Nephron (organoid): ENCODE results near the gene MYO1D.

Experiments
- H3K27ac Mint-ChIP-seq, 3 experiments: 2 replicates each; pipeline ENCODE4 v1.8.0; 2020; ENCODE audit warnings: mixed read lengths in 3 of 3, mild to moderate bottlenecking in 2 of 3, moderate library complexity in 1 of 3
- H3K27me3 Mint-ChIP-seq: 2 replicates; pipeline ENCODE4 v1.8.0; 2021; ENCODE audit warnings: low read depth, mild to moderate bottlenecking, moderate library complexity, mixed read lengths
- H3K36me3 Mint-ChIP-seq: 2 replicates; pipeline ENCODE4 v1.8.0; 2020; ENCODE audit warnings: low read depth, mixed read lengths
- H3K4me1 Mint-ChIP-seq: 2 replicates; pipeline ENCODE4 v1.8.0; 2020; ENCODE audit warnings: mixed read lengths
- H3K4me3 Mint-ChIP-seq, 3 experiments: 2 replicates each; pipeline ENCODE4 v1.8.0; 2020; ENCODE audit warnings: mild to moderate bottlenecking in 3 of 3, mixed read lengths in 3 of 3, moderate library complexity in 2 of 3
- H3K9me3 Mint-ChIP-seq: 2 replicates; pipeline ENCODE4 v1.8.0; 2020; ENCODE audit warnings: mixed read lengths
- TF ChIP-seq, protein P1 (sequence below), 3 experiments: fragments of 200-600 bp; sonication (generic); IDR thresholded peaks; one replicate each; pipeline ENCODE4 v1.5.0; 2021; ENCODE audit warnings: antibody characterized with exemption in 3 of 3; ENCODE audit not compliant: unreplicated experiment in 3 of 3

Gene MYO1D

DNA sequence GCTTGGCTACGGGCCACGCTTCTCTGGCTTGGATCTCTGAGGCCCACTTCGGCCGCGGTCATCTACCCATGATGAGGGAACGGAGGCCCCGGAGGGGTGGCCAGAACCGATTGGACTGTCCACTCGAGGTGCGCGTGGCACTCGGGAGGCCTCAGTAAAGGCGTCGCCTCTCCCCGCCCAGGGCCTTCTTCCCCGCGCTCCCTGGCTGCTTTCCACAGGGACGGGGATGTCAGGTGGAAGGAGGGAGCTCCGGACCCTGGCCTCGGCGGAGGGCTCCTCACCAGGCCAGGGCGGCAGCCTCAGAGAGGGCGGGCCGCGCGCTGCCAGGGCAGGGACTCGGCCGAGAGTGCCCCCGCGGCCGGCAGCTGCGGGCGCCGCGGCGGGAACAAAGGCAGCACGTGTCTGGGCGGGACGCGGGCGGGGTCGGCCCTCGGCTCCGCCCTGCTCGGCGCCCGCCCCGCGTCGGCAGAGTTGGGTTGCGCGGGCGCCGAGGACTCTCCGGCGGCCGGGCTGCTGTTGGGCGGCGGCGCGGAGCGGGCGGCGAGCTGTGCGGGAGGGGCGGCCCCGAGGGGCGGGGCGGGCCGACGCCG is 390.7 kb downstream of the MYO1D start:
- Mint-ChIP-seq H3K27me3 (no peaks in the 10 kb centered on the region), H3K4me3 (peak overlapping the region; percentile 80 to 90 (median 86)), H3K9me3 (no peaks in the 10 kb centered on the region), H3K27ac (peak overlapping the region; percentile 74 to 84 (median 75)), H3K4me1 (peaks cover 55% of the 10 kb centered on the region), H3K36me3 (peaks cover 14% of the 10 kb centered on the region)
- TF ChIP-seq, protein P1, sequence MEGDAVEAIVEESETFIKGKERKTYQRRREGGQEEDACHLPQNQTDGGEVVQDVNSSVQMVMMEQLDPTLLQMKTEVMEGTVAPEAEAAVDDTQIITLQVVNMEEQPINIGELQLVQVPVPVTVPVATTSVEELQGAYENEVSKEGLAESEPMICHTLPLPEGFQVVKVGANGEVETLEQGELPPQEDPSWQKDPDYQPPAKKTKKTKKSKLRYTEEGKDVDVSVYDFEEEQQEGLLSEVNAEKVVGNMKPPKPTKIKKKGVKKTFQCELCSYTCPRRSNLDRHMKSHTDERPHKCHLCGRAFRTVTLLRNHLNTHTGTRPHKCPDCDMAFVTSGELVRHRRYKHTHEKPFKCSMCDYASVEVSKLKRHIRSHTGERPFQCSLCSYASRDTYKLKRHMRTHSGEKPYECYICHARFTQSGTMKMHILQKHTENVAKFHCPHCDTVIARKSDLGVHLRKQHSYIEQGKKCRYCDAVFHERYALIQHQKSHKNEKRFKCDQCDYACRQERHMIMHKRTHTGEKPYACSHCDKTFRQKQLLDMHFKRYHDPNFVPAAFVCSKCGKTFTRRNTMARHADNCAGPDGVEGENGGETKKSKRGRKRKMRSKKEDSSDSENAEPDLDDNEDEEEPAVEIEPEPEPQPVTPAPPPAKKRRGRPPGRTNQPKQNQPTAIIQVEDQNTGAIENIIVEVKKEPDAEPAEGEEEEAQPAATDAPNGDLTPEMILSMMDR (IDR thresholded peaks at IDR 0.05; ENCODE audit: unreplicated experiment in 3 of 3), result no peak

DNA sequence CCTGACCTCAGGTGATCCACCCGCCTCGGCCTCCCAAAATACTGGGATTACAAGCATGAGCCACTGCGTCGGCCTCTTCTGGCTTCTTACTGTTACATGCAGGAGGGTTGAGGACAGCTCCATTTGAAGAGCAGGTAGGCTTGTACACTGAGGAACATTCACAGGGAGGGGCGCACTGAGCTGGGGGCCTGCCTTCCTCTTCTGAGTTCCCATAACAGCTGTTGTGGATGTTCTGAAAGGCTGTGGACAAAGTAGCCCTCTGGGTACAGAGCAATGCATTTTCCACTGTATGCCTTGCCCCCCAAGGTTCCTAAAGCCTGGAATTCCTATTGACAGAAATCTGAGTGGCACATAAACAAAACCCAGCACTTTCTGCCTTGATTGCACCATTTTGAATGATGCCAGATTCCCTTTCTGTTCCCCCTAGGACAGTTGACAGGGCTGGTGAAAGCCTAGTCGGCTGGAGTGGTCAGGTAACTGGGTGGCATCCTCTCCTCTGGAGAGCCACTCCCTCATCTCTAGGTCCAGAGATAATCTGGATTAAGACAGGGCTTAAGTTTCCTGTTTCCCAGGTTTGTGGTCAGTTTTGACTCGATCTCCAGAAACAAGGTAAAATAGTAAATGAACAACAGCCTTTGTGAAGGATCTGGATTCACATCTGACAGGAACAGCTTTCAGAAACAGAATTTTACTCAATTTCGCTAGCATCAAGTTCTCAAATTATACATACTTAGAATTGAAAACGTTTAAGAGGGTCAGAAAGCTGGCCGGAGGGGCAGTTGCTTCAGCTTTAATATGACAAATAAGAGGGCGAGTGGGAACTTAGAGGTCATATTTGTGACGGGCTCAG is 391.4 kb downstream of the MYO1D start:
- H3K27ac Mint-ChIP-seq, result peak overlapping the region; percentile 74 to 84 (median 75)
- H3K36me3 Mint-ChIP-seq, result peaks cover 21% of the 10 kb centered on the region
- H3K4me3 Mint-ChIP-seq, result peak overlapping the region; percentile 80 to 90 (median 86)
- no peaks in the 10 kb centered on the region for H3K27me3 Mint-ChIP-seq
- TF ChIP-seq, protein P1 (IDR thresholded peaks at IDR 0.05; ENCODE audit: unreplicated experiment in 3 of 3), result no peak
- H3K4me1 Mint-ChIP-seq, result peaks cover 51% of the 10 kb centered on the region
- H3K9me3 Mint-ChIP-seq, result no peaks in the 10 kb centered on the region

GRCh38 chr17:32484628-32485027 is 392.3 kb downstream of the MYO1D start:
- Mint-ChIP-seq H3K4me1 (peaks cover 44% of the 10 kb centered on the region), H3K4me3 (peak overlapping the region; percentile 36 to 60 (median 53)), H3K9me3 (no peaks in the 10 kb centered on the region), H3K27ac (peak overlapping the region in 1 of 3 experiments; percentile 95), H3K27me3 (no peaks in the 10 kb centered on the region), H3K36me3 (peaks cover 28% of the 10 kb centered on the region)
- TF ChIP-seq, protein P1 (IDR thresholded peaks at IDR 0.05; ENCODE audit: unreplicated experiment in 3 of 3), result no peak

DNA sequence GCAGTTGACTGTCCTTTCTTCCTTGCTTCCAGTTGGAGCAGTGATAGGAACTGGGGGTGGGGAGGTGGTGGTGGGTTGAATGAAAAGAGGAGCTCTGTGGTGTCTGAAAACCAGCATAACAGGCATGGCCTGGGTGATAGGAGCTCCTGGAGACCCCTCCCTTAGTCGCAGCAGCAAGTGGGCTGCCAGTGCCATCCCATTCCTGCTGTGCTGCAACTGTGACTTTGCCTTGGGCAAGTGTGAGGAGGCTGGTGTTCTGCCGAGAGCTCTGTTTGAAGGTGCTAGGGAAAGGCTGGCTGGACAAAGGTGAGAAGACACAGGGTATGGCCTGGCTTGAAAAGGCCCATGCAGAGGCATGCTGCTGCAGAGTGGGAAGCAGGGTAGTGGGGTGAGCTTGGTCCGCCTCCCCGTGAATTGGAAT is 392.9 kb downstream of the MYO1D start:
- Mint-ChIP-seq H3K36me3 (peaks cover 31% of the 10 kb centered on the region), H3K9me3 (no peaks in the 10 kb centered on the region), H3K4me3 (peak overlapping the region; percentile 74 to 77 (median 75)), H3K4me1 (peaks cover 38% of the 10 kb centered on the region), H3K27ac (peak overlapping the region; percentile 88 to 97 (median 95)), H3K27me3 (no peaks in the 10 kb centered on the region)
- TF ChIP-seq, protein P1 (IDR thresholded peaks at IDR 0.05; ENCODE audit: unreplicated experiment in 3 of 3), result no peak

- Mint-ChIP-seq H3K4me3 (peak overlapping the region; percentile 73 to 77 (median 74)), H3K27ac (peak overlapping the region; percentile 88 to 97 (median 95)), H3K9me3 (no peaks in the 10 kb centered on the region), H3K27me3 (no peaks in the 10 kb centered on the region), H3K36me3 (peaks cover 37% of the 10 kb centered on the region), H3K4me1 (peaks cover 34% of the 10 kb centered on the region)
- TF ChIP-seq, protein P1 (IDR thresholded peaks at IDR 0.05; ENCODE audit: unreplicated experiment in 3 of 3), result peak; percentile 63 to 70 (median 69)
Measured at GRCh38 chr17:32483451-32484019, 393.4 kb downstream of the MYO1D start.
